ENCODE results near the gene ARMC7.

The ARMC7 gene

DNA sequence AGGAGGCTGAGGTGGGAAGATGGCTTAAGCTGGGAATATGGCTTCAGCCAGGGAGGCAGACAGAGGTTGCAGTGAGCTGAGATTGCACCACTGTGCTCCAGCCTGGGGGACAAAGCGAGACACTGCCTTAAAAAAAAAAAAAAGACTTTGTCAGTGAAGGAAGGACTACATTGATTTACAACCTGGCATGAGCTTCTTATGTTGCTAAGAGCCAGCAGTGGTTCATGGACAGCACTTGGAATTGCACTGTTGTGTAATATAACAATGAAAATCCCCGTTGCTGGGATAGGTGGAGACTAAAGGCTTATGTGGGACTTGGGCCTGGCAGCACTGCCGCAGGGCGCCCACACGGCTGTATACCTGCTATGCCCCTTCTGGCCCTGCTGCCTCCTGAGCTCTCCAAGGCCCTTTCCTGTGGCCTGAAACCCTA lies 36.1 kb upstream of the ARMC7 start:
- Histone ChIP-seq H3K27ac (ENCODE audit: low read depth, low read length) (no peak overlapping the region), H3K79me2 (ENCODE audit: control insufficient read depth, low read length) (no peaks in the 10 kb centered on the region), H3K4me3 (ENCODE audit: low read length) (no peak overlapping the region), H3K27me3 (ENCODE audit: control insufficient read depth, low read length) (peaks cover 19% of the 10 kb centered on the region), H3K36me3 (ENCODE audit: control insufficient read depth, low read length) (no peaks in the 10 kb centered on the region), H3F3A (ENCODE audit: control insufficient read depth, insufficient read depth) (no peaks in the 10 kb centered on the region), H3K4me1 (ENCODE audit: control insufficient read depth, low read length) (peaks cover 10% of the 10 kb centered on the region), H3K9me3 (ENCODE audit: control insufficient read depth, insufficient read depth, low read length) (no peaks in the 10 kb centered on the region), H4K20me1 (ENCODE audit: control insufficient read depth, insufficient read depth, low read depth, low read length) (no peaks in the 10 kb centered on the region), H3K9me2 (replicated peaks; ENCODE audit: control insufficient read depth, low read length) (no peaks in the 10 kb centered on the region), H3K4me2 (ENCODE audit: low read length) (no peak overlapping the region)
- TF ChIP-seq, protein P1, sequence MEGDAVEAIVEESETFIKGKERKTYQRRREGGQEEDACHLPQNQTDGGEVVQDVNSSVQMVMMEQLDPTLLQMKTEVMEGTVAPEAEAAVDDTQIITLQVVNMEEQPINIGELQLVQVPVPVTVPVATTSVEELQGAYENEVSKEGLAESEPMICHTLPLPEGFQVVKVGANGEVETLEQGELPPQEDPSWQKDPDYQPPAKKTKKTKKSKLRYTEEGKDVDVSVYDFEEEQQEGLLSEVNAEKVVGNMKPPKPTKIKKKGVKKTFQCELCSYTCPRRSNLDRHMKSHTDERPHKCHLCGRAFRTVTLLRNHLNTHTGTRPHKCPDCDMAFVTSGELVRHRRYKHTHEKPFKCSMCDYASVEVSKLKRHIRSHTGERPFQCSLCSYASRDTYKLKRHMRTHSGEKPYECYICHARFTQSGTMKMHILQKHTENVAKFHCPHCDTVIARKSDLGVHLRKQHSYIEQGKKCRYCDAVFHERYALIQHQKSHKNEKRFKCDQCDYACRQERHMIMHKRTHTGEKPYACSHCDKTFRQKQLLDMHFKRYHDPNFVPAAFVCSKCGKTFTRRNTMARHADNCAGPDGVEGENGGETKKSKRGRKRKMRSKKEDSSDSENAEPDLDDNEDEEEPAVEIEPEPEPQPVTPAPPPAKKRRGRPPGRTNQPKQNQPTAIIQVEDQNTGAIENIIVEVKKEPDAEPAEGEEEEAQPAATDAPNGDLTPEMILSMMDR (IDR thresholded peaks at IDR 0.05; ENCODE audit: low read depth, low read length, poor library complexity, severe bottlenecking) = no peak
- no peak for TF ChIP-seq EZH2phosphoT487 (IDR thresholded peaks at IDR 0.05; ENCODE audit: borderline replicate concordance, low read length)

DNA sequence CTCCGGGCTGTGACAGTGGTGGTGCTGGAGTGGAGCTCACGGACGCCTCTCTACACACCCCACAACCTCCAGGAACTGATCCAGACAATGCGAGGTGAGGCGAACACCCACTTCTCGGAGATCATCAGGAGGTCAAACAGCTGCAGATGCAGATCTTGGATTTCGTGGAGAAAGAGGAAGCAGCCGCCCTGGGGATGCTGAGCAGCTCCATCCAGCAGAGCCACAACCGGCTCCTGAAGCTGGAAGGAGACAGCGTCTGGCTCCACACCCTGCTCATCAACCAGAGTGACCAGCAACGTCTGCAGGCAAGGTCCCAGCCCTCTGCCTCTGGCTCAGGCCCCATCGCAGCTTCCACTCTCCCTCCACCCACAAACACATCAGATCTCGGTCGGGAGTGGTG lies 35.2 kb upstream of the ARMC7 start:
- Histone ChIP-seq H3K4me2 (ENCODE audit: low read length) (no peak overlapping the region), H3K4me1 (ENCODE audit: control insufficient read depth, low read length) (peaks cover 10% of the 10 kb centered on the region), H3K27ac (ENCODE audit: low read depth, low read length) (no peak overlapping the region), H3K9me3 (ENCODE audit: control insufficient read depth, insufficient read depth, low read length) (no peaks in the 10 kb centered on the region), H3K27me3 (ENCODE audit: control insufficient read depth, low read length) (peaks cover 26% of the 10 kb centered on the region), H3K36me3 (ENCODE audit: control insufficient read depth, low read length) (no peaks in the 10 kb centered on the region), H4K20me1 (ENCODE audit: control insufficient read depth, insufficient read depth, low read depth, low read length) (no peaks in the 10 kb centered on the region), H3K9me2 (replicated peaks; ENCODE audit: control insufficient read depth, low read length) (no peaks in the 10 kb centered on the region), H3K79me2 (ENCODE audit: control insufficient read depth, low read length) (no peaks in the 10 kb centered on the region), H3F3A (ENCODE audit: control insufficient read depth, insufficient read depth) (no peaks in the 10 kb centered on the region), H3K4me3 (ENCODE audit: low read length) (no peak overlapping the region)
- TF ChIP-seq, protein P1 (IDR thresholded peaks at IDR 0.05; ENCODE audit: low read depth, low read length, poor library complexity, severe bottlenecking) = no peak
- no peak for TF ChIP-seq EZH2phosphoT487 (IDR thresholded peaks at IDR 0.05; ENCODE audit: borderline replicate concordance, low read length)

DNA sequence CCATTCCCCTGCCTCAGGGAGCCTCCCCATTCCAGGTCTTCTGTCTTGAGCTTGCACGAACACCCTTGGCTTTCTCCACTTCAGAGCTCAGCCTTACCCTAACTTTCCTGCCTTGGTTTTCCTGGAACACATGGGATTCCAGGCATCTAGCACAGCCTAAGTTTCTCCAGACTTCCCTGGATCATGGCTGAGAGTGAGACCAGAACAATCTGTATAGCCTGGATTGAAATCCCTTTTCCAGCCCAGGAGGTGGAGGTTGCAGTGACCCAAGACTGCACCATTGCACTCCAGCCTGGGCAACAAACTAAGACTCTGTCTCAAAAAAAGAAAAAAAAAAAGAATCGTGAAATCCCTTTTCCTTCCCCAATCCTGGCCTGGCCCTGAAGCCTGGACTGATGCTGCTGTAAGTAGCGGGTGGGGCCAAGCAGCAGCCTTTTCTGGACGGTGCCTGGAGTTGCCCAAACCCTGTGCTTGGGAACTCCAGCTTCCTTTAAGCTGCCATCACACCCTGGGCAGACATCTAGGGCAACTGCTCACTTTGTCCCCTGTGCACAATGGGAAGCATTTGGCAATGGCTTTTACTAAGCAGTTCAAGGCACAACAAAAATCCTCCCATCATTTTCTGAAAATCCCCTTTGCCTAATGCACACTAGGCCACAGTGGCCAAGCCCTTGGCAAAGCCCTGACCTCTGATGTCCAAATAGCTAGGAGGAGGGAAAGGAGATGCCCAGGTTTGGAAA lies 34.0 kb upstream of the ARMC7 start:
- Histone ChIP-seq H4K20me1 (ENCODE audit: control insufficient read depth, insufficient read depth, low read depth, low read length) (no peaks in the 10 kb centered on the region), H3K27me3 (ENCODE audit: control insufficient read depth, low read length) (peaks cover 26% of the 10 kb centered on the region), H3K4me1 (ENCODE audit: control insufficient read depth, low read length) (peaks cover 10% of the 10 kb centered on the region), H3K4me3 (ENCODE audit: low read length) (no peak overlapping the region), H3K79me2 (ENCODE audit: control insufficient read depth, low read length) (no peaks in the 10 kb centered on the region), H3K4me2 (ENCODE audit: low read length) (no peak overlapping the region), H3K27ac (ENCODE audit: low read depth, low read length) (no peak overlapping the region), H3K9me2 (replicated peaks; ENCODE audit: control insufficient read depth, low read length) (no peaks in the 10 kb centered on the region), H3K36me3 (ENCODE audit: control insufficient read depth, low read length) (no peaks in the 10 kb centered on the region), H3F3A (ENCODE audit: control insufficient read depth, insufficient read depth) (no peaks in the 10 kb centered on the region), H3K9me3 (ENCODE audit: control insufficient read depth, insufficient read depth, low read length) (no peaks in the 10 kb centered on the region)
- no peak for TF ChIP-seq EZH2phosphoT487 (IDR thresholded peaks at IDR 0.05; ENCODE audit: borderline replicate concordance, low read length)
- TF ChIP-seq, protein P1 (IDR thresholded peaks at IDR 0.05; ENCODE audit: low read depth, low read length, poor library complexity, severe bottlenecking) = no peak
